Prostate gland (tissue), 2 donors: ENCODE results near the gene DNM1L.

Experiments used
- POLR2A ChIP-seq: fragments of 450-650 bp; IDR thresholded peaks from one replicate; pipeline ENCODE4 v1.6.1; 2016; ENCODE audit warnings: antibody characterized with exemption, mild to moderate bottlenecking
- TF ChIP-seq, protein P1 (sequence below), 4 experiments: fragments of 200-600 bp in 2 of 4; fragments of 450-650 bp in 2 of 4; sonication (generic) in 2 of 4; IDR thresholded peaks; 1 replicate in 3 of 4; 2 replicates in 1 of 4; pipeline ENCODE4 v1.5.1; 2016 to 2019; ENCODE audit warnings: antibody characterized with exemption in 4 of 4, mild to moderate bottlenecking in 2 of 4, moderate library complexity in 2 of 4

DNA sequence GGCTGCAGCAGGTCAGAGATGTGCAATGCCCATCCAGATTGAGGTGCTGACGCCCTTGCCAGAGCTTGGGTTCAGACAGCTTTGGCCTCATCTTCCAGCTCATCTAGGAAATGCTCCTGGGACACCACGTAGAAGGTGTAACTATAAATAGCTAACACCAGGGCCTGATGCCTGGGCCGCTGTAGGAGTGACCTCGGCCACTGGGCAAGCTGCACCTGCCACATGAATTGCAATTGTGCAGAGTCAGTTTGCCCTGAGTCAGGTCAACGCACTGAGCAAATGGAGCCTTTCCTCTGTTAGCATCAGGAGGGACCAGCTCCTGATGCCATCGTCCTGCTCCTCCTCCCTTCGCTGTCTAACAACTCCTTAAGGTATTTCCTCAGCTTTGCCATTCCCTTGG is 17.4 kb upstream of the DNM1L start:
- no peak for TF ChIP-seq POLR2A
- TF ChIP-seq, protein P1, sequence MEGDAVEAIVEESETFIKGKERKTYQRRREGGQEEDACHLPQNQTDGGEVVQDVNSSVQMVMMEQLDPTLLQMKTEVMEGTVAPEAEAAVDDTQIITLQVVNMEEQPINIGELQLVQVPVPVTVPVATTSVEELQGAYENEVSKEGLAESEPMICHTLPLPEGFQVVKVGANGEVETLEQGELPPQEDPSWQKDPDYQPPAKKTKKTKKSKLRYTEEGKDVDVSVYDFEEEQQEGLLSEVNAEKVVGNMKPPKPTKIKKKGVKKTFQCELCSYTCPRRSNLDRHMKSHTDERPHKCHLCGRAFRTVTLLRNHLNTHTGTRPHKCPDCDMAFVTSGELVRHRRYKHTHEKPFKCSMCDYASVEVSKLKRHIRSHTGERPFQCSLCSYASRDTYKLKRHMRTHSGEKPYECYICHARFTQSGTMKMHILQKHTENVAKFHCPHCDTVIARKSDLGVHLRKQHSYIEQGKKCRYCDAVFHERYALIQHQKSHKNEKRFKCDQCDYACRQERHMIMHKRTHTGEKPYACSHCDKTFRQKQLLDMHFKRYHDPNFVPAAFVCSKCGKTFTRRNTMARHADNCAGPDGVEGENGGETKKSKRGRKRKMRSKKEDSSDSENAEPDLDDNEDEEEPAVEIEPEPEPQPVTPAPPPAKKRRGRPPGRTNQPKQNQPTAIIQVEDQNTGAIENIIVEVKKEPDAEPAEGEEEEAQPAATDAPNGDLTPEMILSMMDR (IDR thresholded peaks at IDR 0.05), result no peak
